DMS114 treated with DMSO at 0.1 percent for 48 hours (cell line): ENCODE measurements around the gene GMDS.

Experiments
- DNase-seq: peaks from one replicate; lab custom pipeline; 2025; ENCODE audit not compliant: unreplicated experiment; lab: John Stamatoyannopoulos, UW

GMDS gene

DNA sequence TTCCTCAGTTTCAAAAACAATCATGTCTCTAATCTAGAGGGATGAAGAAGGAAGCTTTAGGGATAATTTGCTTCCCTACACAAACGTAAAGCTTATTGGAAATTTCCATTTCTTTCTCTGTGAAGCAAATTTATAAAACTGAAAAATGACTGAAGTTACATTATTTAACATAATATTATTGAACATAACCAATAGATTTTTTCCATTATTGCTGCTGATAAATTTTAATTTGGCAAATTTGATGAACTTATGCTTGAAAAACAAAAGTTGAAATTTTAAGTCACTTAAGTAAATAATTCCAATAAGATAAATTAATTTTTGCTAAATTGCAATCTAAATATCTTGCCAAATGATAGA, 140.9 kb downstream of the GMDS start:
- no peak for DNase-seq

DNA sequence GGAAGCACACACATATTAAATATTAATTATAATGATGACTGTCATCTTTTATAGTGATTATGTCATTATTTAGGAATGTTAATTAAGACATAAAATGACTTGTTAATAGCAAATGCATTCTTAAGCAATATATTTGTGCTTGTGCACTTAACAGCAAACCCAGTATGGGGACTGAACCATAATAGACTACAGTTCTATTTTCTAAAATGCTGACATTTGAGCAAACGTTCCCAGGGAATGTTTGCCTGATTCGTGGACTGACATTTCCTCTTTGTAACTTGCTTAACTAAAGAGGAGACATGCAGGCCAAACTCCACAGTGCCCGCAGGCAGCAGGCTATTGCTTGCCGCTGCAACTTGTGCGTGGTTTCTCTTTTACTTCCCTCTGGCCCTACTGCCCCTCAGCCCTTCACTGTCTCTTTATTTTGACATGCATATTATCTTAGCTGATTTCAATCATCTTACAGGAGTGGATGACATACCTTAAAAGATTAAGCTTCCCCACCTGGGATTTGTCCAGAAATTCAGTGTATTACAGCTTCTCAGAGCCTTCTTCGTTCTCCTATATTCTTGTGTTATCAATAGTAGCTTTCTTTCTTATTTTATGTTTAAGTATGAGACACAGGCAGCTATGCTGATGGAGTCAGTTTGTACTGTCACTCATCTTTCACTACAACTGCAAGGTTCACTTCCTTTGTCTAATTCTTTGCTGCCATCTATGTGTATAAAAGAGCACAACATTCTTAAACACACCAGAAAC, 141.5 kb downstream of the GMDS start:
- DNase-seq = peak; percentile 94

DNA sequence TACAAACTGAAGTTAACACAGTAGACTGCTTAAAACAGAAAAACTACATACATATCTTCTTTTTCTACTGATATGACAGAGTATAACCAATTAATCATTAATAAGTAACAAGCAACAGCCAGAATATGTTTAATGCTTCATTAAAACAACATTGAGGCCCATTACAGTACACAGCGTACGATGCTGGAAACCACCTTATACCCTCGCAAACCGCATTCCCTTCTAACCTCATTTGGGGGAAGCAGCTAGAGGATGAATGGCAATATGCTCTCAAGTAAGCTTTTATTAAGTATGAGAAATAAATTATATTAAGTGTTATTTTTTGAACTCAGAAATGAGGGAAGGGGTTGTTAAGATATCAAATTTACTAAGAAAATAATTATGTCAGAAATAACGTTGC, 142.4 kb downstream of the GMDS start:
- peak; percentile 55 for DNase-seq

DNA sequence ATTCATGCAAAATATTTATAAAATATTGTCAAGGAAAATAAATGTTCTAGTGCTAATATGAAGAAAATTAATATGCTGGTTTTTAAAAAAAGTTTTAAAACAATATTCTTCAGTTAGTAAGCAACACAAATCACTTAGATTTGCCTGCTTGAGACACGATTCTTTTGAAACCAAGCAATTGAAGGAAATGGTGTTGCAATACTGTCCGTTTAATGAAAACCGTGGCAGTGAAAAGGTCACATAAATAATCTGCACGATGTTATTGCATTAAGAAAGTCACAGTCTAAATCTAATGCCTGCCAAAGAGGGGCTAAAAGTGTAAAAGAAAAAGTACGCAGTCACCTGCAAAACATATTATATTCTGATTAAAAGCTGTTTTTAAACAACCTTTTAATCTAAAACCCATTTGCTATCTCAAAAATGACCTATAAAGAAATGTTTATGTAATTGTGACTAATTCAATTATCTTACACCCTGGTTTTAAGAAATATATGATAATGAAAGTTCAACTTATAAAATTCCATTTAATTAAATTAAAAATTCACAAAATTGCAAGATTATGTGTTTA, 143.0 kb downstream of the GMDS start:
- DNase-seq = peak; percentile 53

DNA sequence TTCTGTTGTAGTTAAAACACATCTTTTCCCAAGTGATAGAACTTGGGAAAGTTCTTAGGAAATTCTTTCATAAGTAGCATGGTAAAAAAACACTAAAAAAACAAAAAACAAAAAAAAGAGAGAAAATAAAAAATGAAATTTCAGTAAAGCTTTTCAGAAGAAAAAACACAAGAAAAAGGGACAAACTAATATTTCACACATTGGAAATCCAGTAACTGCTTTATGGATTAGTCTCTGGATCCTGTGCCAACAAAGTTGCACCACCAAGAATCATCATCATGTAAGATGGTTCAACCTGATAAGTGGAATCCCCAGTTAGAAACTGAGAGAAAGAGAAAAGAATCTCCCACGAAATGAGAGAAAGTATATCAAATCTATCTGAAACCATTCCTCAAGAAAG, 144.2 kb downstream of the GMDS start:
- DNase-seq = peak; percentile 79

DNA sequence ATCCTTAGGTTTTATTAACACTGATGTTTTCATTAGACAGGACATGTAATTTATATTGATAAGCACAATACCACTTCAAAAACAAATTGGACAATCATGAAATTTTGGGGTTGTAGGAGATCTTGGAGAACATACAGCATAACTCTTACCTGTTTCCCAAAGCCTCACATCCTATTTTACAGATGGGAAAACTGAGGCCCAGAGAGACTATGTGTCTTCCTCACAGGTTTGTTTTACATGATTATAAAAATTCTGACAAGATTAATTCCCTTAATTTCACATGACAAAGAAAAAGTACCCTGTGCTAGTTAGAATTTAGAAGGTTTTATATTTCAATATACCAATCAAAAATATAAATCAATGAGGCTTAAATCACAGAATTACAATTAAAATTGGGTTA, 145.5 kb downstream of the GMDS start:
- no peak for DNase-seq

DNA sequence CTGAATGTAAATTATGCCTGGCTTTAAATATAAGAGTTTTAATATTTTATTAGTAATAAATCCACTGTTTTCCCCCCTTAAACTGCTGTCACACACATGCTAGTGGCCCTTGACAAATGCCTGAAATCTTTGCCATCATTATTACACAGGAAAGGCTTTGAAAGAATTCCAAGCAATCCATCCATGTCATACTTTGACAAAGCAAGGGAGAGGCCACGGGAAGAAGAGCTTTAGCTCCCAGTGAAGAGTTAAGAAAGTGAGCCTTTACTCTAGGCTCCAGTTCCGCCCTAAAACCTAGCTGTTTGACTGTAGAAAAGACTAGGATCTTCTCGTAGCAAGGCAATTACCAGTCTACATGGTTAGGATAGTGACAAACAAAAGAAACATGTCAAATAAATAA, 147.9 kb downstream of the GMDS start:
- DNase-seq = peak; percentile 80

DNA sequence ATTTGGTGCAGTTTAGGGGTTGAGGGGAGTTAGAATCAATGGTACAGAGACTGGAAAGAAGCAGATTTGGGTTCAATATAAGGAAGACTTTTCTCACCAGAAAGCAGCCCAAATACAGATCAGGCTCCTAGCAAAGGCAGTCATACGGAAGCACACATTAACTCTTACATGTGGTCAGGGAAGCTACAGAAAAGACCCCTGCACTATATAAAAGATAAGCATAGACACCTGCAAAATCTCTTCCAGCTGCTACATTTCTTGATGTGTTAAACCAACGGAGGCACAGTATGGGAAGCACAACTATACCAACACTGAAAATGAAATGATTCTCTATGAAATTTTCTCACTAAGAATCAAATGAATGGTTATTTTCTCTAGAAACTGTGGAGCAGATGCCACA, 150.8 kb downstream of the GMDS start:
- DNase-seq = no peak

DNA sequence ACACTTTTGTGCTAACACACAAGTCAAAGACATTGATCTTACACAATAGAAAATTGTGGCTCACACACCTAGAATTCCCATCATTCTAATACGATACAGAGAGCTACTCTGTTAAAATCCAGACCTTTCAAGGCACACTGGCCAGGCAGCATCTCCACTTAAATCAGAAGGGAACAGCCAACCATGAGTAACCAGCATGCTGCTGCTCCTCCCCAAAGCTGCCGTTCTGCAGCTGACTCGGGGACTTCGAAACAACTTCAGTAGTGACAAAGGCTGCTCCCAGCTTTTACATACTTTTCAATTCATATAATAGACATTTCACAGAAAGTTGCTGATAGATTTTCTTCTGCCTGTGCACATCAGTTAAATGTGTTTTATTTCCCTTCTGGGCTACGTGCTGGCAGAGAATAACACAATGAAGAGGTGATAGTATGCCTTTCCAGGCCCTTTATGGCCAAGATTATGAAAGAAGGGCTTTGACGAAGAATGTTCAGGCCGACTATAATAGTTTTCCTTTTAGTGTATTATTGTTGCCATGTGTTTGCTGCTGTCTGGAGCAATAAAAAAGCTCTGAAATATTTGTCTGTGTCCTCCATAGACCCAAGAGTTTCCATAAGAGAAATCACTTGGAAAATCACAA, 159.0 kb downstream of the GMDS start:
- DNase-seq = no peak

DNA sequence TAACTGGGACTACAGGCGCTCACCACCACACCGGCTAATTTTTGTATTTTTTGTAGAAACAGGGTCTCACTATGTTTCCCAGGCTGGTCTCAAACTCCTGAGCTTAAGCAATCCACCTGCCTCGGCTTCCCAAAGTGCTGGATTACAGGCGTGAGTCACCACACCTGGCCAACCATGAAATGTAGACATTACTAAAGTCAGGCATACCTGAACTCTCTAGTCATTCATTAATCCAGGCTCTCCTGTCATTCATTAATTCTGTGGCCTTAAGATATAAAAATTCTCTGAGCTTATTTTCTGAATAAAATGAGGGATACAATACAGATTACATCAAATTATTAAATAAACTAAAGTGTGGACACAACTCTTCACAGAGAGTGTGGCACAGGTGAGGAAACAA, 159.7 kb downstream of the GMDS start:
- DNase-seq = no peak

DNA sequence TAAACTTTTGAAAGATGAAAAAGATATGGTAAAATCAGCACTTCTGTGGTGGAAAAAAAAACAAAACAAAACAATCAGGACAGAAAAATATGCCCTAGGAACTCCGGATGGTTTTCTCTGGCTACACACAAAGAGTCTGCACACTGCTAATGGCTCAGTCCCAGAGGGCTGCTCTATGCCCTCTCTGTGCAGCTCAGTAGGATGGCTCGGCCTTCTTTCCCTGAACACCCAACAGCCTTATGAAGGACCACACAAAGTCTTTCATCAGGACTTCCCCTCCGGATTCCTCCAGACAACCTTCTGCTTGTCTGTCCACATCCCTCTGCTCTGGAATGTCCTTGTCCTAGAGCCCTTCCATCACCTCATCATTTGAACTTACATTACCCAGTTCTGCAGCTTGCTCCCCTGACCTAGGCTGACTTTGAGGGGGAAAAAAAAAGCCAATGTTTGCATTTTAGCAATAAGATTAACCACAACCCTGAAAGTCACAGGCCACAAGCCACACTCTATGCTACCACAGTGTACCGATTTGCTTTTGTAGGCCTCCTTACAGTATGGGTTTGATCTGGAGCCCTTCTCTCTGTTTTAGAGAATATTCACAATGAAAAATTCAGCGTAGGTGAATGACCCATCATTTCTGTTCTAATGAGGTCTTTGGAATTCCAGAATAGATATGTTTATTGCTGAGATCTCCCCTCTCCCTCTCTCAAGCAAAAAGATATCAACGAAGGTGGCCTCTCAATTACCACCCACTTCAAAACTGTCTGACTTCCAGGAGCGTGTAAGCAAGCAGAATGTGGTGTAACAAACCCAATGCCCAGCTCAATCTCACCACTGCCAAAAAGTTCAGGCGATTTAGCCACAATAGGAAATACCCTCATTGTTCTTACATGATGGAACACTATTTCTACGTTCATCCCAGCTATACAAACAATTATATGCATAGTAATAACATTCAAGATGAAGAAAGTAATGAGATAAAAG, 164.0 kb downstream of the GMDS start:
- DNase-seq = no peak

DNA sequence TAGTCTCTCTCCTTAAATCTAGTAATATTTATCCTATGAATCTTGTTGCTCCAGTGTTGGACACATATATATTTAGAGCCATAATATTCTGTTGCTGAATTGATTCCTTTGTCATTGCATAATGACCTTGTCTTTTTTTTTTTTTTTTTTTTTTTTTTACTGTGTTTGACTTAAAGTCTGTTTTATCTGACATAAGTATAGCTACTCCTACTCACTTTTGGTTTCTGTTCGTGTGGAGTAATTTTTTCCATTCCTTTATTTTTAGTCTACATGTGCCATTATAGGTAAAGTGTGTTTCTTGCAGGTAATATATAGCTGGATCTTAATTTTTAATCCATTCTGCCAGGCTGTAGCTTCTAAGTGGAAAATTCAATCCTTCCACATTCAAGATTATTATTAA, 166.5 kb downstream of the GMDS start:
- DNase-seq = no peak

DNA sequence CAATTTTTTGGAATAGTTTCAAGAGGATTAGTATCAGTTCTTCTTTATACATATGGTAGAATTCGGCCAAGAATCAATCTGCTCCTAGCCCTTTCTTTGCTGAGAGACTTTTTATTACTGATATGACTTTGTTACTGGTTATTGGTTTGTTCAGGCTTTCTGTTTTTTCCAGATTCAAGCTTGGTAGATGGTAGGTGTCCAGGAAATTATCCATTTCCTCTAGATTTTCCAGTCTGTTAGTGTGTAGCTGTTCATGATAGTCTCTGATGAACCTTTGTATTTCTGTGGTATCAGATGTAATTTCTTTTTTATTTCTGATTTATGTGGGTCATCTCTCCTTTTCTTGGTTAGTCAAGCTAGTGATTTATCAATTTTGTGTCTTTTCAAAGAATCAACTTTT, 167.6 kb downstream of the GMDS start:
- no peak for DNase-seq

DNA sequence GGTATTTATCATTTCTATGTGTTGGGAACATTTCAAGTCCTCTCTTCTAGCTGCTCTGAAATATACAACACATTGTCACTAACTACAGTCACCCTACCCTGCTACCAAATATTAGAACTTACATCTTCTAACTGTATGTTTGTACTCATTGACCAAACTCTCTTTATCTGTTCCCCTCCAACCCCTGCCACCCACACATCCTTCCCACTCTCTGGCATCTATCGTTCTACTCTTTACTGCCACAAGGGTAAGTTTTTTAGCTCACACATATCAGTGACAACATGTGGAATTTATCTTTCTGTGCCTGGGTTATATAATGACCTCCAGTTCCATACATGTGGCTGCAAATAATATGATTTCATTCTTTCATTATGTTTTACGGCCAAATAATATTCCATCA, 171.9 kb downstream of the GMDS start:
- DNase-seq = no peak

DNA sequence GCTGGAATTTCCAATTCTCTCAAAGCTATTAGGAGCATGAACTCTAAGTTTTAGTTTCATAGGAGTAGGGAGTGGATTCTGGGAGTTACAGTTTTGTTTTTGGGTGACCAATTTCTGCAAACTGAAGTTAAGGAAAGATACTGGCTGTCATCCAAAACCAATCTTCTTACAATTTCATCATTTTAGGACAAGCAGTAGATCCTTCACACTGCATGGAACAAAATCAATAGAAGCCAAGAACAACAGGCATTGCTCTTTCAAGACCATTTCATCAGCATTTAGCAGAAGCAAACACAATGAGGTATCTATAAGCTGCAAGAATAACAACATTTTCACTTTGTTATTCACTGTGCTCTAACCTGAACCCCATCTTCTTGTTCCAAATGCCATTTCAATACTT, 173.0 kb downstream of the GMDS start:
- no peak for DNase-seq

DNA sequence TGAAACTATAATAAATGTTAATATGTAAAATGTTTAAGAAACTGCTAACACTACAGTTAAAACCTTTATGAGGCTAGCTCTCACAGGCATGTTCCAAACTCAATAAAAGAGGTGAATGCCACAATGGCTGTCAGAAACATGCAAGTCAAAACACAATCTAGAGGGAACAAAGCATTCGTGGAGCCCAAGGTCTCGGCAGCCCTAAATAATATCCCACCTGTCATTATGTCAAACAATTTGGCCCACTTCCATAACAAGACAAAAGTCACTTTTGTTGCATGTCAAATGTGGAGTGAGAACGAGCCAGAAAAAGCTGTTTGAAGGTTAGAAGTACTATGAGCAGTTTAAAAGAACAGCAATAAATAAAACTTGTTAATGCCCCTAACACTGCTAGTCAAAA, 181.9 kb downstream of the GMDS start:
- no peak for DNase-seq

DNA sequence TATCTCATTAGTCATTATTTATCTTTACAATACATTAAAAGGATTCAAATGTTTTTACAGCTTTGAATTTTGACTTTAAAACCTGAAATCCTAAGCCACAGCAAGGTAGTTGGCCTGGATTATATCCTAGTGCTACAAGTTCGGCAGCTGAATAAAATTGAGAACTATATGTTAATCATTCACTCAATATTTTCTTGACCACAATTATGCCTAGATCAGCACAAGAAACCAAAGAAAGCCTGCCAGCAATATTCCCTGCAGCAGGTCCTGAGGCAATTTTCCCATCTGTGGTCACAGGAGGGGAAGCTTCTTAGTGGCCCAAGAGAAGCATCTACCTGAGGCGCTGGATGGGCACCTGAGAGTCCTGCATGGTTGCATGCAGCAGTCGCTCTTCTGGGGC, 183.5 kb downstream of the GMDS start:
- no peak for DNase-seq

DNA sequence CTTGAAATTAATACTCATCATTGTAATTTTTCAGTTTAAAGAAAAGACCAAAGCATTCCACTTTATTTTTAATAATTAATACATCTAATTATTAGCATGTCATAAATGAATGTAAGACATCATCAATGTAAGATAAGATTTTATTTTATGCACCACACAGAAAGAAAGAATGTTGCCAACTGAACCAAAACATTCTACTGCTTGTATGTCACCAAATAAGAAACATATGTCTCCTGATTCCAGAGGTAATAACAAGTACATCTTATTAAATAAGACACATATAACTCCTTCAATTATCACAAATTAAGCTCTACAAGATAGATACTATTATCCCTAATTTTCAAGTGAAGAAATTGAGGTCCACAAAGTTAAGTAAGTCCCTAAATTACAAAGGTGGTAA, 189.5 kb downstream of the GMDS start:
- DNase-seq = no peak

DNA sequence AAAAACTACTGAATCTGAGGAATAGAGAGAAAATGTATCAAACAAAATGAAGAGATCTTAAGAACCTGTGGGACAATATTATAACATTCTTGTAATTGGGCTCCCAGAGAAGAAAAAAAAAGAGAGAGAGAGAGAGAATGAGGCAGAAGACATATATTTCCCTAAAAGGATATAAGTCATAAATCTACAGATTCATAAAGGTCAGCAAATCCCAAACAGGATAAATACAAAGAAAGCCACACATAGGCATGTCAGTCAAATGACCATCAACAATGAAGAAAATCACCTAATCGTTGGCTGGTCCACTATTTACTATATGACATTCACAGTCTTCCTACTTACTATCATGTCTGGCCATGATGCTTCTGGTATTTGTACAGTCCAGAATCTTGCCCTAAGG, 190.3 kb downstream of the GMDS start:
- DNase-seq = no peak

DNA sequence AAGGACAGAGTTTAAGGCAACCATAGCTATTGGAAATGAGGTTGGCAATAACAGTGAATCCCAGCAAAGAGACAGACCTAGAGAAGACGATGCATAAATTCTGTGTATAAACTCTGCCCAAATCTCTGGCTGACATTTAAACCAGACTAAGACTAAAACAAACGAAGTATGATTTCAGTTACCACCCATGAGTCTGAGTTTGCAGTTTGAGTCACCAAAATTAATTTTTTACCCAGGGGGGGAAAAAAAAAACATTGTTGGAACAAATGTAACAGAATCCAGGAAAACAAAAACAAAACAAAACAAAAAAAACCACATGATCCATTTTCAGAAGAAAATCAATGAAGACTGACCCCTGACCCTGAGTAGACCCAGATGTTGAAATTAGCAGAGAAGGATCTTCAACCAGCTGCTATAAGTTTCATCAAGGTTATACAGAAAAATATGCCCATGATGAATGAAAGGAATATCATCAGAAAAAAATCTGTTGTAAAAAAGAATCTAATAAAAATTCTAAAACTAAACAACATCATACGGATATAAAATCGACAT, 190.8 kb downstream of the GMDS start:
- DNase-seq = no peak

DNA sequence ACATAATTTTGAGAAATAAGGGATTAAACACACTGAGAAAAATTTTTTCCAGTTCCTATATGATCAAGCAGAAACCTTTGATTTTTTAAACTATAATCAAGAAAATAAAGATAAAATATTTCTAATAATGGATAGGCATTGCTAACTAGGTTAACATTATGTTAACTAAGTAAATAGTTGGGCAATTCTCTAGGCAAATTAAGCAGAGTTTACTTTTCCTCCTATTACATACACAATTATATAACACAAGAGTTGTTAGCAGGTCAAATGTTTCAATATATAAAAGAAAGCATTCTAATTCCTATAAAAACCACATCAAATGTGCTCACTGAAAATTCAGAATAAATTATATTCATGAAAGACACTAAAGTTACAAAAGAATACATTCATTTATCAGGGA, 191.7 kb downstream of the GMDS start:
- no peak for DNase-seq
